GM12873 (cell line): Measurements from ENCODE around the gene FTL.

Experiments
- TF ChIP-seq, protein P1 (sequence below): IDR thresholded peaks from 2 replicates; pipeline ENCODE4 v1.5.1; 2012; ENCODE audit warnings: low read depth, mild to moderate bottlenecking, moderate library complexity, low read length, control low read depth; ENCODE audit not compliant: insufficient read depth; ENCODE audit errors: missing control alignments

Gene FTL

GRCh38 chr19:48965040-48965805 is at the start of gene FTL:
Gene FTL, plus strand, starts transcription at chr19:48965309. Its CDS starts 199 bp downstream, at chr19:48965508.
- TF ChIP-seq, protein P1, sequence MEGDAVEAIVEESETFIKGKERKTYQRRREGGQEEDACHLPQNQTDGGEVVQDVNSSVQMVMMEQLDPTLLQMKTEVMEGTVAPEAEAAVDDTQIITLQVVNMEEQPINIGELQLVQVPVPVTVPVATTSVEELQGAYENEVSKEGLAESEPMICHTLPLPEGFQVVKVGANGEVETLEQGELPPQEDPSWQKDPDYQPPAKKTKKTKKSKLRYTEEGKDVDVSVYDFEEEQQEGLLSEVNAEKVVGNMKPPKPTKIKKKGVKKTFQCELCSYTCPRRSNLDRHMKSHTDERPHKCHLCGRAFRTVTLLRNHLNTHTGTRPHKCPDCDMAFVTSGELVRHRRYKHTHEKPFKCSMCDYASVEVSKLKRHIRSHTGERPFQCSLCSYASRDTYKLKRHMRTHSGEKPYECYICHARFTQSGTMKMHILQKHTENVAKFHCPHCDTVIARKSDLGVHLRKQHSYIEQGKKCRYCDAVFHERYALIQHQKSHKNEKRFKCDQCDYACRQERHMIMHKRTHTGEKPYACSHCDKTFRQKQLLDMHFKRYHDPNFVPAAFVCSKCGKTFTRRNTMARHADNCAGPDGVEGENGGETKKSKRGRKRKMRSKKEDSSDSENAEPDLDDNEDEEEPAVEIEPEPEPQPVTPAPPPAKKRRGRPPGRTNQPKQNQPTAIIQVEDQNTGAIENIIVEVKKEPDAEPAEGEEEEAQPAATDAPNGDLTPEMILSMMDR = no peak

DNA sequence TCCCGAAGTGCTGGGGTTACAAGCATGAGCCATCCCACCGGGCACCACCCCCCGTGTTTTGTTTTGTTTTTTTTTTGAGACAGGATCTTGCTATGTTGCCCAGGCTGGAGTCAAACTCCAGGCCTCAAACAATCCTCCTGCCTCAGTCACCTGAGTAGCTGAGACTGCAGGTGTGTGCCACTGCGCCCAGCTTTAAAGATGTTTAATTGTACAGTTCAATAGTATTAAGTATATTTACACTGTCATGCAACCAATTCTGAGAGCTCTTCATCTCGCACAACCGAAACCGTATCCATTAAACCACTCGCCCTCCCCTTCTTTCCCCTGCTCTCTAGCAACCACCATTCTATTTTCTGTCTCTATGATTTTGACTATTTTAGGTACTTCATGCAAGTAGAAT is 49.4 kb upstream of the FTL start:
- TF ChIP-seq, protein P1 = no peak

DNA sequence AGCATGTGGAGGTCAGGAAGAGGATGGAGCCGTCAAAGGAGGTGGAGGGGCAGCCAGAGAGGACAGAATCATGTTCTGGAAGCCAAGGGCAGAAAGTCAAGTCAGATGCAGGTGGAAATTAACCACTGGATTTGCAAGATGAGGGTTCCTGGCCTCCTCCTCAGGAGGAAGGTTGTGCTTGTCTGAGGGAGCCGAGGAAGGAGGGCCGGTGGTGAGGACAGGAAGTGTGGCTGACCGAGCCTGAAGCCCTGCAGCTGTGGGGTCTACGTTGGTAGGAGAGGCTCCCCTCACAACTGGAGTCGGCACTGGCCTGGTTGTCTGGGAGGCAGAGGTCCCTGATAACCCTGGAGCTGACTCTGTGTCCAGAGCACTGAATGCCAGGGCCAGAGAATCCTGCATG is 47.0 kb upstream of the FTL start:
- TF ChIP-seq, protein P1 = no peak

DNA sequence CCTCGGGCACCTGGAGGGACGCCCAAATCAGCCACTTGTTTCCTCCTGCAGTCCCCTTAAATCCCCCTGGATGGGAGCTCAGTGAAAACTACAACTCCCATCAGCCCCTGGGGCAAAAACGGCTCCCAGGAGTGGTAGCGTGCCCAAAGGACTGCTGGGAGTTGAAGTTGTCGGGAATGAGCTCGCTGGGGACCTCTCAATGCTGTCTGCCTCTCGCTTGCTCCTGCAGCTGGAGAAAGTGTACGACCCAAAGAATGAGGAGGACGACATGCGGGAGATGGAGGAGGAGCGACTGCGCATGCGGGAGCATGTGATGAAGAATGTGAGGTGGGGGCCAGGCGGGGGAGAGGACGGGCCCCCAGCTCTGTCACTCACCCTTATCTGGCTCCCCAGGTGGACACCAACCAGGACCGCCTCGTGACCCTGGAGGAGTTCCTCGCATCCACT is 46.3 kb upstream of the FTL start:
- TF ChIP-seq, protein P1 = no peak

DNA sequence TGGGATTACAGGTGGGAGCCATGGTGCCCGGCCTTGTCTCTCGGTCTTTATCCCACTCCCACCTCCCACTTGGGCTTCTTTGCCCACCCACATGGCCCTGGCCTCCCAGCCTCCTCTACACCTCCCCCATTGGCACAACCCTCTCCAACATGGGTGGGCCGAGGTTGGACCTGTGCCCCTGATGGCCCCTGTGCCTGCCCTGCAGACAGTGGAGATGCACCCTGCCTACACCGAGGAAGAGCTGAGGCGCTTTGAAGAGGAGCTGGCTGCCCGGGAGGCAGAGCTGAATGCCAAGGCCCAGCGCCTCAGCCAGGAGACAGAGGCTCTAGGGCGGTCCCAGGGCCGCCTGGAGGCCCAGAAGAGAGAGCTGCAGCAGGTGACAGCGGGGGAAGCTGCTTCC is 44.2 kb upstream of the FTL start:
- TF ChIP-seq, protein P1 = no peak

- TF ChIP-seq, protein P1 = no peak
Measured at GRCh38 chr19:48921721-48922500, 43.2 kb upstream of the FTL start.

- TF ChIP-seq, protein P1 = no peak
Measured at GRCh38 chr19:48922548-48923490, 42.3 kb upstream of the FTL start.
